Fibroblast of the conjunctiva (primary cell): ENCODE data around the gene PTF1A.

Source experiments
- DNase-seq: peaks from one replicate; pipeline ENCODE4 v3.0.0-alpha.2; 2010; ENCODE audit warnings: low read depth

Gene PTF1A, protein sequence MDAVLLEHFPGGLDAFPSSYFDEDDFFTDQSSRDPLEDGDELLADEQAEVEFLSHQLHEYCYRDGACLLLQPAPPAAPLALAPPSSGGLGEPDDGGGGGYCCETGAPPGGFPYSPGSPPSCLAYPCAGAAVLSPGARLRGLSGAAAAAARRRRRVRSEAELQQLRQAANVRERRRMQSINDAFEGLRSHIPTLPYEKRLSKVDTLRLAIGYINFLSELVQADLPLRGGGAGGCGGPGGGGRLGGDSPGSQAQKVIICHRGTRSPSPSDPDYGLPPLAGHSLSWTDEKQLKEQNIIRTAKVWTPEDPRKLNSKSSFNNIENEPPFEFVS

DNA sequence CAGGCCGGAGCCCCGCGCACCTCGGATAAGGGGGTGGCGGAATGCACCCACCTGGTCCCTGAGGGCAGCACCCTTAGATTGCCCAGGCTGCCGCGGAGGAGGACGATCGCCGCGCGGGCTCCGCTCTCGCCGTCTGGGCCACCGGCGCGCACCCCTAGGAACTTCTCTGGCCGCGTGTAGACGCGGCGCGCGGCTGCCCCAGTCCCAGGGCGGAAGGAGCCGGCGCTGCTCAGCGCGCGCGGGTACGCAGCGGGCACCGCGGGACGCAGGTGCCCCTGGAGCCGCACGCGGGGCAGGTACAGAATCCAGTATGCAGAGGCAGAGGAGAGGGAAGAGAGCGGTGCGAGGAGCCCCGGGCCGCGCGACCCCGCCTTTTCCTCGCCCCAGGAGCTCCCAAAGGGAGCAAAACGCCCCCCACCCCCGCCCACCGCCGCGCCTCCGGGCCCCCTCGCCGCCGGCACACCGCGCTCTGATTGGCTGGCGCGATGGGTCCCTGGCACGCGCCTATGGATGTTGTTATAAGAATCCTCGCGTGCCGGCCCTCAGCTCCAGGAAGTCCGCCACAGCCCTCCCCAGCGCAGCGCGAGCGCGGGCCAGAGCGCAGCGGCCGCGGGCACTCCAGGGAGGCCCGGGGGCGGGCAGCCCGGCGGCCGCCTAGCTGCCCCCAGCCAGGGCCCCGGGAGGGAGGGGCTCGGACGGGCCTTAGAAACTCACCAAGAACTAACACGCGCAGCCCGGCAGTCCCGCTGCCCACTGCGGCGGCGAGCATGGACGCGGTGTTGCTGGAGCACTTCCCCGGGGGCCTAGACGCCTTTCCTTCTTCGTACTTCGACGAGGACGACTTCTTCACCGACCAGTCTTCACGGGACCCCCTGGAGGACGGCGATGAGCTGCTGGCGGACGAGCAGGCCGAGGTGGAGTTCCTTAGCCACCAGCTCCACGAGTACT lies at the start of gene PTF1A:
TSS of gene PTF1A (plus strand) at position 549 of the 948 bp plus-strand sequence. CDS start at position 768, 219 bp downstream.
- no peak for DNase-seq

DNA sequence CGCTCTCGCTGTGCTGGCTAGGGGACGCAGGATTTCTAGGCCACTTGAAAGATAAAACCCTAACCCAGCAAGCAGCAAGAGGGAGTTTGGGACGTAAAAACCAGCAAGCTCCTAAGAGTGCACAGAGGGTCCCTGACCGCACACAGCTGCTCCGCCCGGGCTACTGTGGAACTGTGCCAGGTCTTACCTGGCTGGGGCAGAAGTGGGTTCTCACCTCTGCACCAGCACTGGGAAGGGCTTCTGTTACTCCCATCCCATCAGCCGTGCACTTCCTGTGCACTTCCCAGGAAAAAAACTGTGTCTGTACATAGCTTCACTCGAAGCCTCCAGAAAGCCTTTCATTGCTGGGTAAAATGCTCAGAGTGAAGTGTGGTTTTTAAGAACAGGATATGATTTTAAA lies 45.9 kb upstream of the PTF1A start:
- DNase-seq: no peak

DNA sequence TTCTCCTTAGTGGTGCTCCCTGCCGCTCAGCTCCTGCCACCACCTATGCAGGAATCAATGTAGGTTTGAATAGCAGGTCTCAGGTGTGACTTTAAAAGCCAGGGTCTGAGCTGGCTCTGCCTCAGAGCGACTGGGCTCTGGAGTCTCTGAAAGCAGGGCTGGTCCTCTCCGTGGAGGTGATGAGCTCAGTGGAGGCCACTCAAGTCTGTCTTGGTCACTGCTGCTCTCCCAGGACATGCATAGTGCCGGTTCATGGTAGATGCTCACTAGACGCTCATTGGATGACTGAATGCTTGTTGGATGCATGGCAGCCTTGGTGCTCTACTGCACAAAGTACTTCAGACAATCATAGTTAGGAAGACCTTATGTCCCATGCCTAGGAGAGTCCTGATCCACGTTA lies 45.1 kb upstream of the PTF1A start:
- no peak for DNase-seq

DNA sequence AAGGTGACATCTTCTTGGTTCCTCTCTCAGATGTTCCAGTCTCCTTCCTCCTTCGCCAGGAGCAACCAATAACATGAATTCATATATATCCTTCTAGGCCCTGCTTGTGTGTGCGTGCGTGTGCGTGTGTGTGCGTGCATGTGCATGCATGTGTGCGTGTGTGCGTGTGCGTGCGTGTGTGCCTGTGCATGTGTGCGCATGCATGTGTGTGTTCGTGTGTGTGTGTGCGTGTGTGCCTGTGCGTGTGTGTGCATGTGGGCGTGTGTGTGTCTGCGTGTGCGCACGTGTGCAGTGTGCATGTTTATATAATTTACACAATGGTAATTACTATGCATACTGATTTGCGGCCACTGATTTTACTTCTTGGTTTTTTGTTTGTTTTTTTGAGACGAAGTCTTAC lies 43.9 kb upstream of the PTF1A start:
- DNase-seq: no peak

DNA sequence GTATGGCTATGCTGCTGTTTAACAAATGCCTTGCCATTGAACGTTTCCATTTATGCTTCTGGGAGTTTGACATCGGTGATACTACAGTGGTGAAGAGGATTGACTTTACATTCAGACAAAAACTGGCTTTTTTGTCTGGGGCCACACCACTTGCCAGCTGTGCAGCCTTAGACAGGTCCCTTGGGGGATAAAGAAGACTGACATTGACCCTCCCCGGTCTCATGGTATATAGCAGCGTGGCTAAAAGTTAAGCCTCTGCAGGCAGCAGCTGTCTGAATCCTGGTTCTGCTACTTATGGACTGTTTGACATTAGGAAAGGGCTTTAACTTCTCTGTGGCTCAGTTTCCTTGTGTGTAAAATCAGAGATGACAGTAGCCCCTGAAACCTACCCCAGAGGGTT lies 42.0 kb upstream of the PTF1A start:
- no peak for DNase-seq

DNA sequence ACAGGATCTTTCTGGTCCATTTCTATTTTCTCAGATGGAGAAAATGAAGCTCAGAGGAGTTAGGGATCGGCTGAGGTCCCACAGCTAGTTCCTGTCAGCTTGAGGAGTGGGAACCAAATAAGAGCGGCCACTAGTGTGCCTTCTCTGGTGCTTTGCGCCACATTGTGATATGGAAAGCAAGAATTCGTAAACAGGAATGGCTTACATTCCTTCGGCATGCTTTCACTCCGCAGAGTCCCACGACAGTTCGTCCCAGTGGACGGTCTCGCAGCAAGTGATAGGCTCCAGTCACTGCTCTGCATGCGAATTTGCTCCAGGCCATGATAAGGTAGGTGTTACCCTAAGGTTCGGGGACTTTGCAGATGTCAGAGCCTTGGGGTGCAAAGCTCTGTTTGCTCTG lies 41.5 kb upstream of the PTF1A start:
- DNase-seq: no peak

DNA sequence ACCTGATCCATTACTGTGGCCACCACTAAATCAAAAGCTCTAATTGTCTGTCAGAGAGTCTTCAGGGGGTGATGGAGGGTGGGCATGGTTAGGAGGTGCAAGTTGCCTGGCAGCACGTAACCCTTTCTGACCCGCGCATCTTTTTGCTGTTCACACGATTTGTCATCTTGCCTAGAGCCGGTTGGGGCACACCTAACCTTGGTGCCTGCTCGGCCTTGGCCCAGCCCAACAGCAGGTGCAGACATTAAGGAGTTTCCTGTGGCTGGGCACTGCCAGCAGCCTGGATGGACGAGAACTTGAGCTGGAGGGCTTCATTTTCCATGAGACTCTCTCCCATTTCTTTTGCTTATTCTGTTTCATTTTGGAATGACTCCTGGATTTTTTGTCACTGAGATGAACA lies 41.0 kb upstream of the PTF1A start:
- no peak for DNase-seq

DNA sequence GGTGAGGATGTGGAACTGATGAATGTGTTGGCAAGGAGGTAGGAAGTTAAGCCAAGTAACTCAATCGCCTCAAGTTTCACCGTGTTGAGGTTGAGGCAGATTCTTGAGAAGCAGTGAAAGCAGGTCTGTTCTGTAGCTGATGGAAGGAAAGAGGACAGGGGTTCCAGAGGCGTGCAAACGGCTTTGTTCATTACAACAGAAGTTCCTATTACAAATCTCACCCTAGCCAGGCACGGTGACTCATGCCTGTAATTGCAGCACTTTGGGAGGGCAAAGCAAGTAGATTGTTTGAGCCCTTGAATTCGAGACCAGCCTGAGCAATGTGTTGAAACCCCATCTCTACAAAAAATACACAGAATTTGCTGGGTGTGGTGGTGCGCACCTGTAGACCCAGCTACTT lies 36.9 kb upstream of the PTF1A start:
- no peak for DNase-seq

DNA sequence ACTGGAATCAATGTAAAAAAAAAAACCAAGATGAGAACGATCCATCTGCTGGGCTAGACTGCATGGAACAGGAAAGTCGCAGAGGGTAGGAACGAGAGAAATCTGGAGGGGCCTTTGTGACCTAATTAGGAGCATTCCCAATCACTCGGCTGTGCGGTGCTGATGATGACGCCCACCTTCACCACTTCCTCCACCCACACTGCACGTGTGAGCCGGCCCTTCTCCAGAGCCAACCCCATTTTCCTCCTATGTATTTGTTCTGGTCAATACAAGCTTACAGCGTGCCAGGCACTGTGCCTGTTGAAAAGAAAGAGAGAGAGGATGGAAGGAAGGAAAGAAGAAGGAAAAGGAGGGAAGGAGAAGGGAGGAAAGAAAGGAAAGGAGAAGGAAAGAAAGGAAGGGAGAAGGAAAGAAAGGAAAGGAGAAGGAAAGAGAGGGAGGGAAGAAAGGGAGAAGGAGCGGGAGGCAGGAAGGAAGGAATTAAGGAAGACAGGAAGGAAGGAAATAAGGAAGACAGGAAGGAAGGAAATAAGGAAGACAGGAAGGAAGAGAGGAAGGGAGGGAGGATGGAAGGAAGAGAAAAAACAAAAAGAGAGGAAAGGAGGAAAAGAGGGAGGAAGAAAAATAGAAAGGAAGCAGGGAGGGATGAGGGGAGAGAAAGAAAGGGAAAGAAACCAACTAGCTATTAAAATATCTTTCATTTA lies 35.5 kb upstream of the PTF1A start:
- no peak for DNase-seq

DNA sequence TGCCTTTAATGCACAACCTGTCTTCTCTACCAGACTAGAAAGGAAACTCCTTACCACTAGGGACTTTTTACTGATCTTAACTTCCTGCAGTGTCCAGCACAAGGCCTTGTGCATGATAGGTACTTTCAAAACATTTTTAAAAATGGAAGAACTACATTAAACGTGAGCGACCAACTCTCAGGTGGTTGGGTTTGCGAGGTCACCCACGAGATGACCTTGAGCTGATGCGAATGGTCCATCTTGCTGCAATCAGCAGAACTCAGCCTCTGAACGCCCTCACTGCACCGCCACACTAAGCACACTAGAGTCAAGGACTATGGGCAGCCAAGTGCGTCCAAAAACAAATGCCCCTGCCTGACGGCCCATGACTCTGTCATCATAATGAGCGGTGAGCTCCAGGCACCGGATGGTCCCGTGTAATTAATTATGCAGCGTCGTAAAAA lies 34.9 kb upstream of the PTF1A start:
- DNase-seq: no peak

DNA sequence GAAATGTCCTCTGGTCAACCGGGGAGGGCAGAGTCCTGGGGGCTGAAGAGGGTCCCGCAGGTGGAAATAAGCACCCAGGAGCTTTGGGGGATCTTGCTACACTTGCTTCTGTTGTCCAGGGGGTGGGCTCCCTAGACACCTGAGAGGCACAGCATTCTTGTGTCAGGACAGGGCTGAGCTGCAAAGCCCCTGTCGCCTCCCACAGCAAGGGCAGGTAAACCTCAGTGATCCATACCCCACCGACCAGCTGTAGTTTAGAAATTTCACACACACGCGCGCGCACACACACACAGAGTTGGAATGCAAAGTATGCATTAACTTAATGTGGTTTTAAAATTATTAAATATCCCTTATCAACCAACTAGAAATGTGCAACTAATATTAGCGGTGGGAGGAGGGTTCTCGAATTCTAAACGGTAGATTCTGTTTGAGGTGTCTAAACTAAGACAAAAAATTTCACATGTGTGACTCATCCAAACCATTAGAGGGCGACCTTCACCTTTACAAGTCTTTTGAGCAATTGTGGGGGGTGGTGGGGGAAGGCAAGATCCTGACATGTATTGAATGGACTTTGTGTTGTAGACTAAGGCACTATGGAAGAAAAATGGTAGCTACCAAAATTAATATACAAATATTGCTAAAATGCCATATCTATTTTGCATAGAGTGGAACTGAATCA lies 34.3 kb upstream of the PTF1A start:
- DNase-seq: no peak

DNA sequence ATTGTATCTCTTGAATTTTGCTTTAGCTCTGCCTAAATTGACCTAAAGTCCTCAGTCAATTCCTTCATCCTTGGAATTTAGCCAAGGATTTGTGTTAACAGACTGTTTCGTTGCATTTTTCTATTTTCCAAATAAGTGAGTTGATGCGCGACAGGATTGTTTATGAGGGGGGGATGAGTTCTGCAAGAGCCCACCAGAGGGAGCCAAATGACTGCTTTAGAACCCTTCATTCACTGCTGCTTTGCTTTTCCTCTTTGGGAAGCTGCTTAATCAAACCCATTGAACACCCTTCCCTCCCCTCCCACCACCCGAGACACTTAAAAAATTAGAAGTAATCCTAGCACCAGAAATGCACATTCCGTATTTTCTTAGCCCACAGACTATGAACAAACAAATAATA lies 33.7 kb upstream of the PTF1A start:
- DNase-seq: peak; percentile 36

DNA sequence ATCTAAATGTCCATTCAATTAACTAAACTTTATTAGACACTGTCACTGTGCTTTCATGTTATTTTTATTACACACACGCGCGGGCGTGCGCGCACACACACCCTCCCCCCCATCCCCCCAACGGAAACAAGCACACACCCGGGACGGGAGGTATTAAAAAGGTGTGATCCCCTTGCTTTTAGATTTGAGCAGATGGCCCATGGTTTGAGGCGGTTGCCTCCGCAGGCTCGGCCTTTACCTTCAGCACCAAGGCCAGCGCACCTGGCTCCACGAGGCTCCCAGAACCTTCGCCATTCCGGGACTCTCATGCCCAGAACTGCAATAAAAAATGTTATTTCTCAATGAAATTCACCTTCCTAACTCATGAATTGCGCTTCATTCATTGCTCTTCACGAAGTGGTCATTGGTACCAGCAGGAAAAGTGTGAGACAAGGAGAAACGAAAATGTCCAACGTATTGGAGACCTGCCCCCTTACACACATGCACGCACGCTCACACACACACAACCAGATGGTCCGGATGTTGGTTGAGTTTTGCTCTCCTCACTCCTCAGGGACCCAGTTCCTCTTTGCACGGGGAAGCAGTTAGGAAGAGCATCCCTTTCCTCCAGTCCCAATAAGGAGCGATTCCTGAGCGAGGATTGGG lies 20.8 kb upstream of the PTF1A start:
- no peak for DNase-seq

DNA sequence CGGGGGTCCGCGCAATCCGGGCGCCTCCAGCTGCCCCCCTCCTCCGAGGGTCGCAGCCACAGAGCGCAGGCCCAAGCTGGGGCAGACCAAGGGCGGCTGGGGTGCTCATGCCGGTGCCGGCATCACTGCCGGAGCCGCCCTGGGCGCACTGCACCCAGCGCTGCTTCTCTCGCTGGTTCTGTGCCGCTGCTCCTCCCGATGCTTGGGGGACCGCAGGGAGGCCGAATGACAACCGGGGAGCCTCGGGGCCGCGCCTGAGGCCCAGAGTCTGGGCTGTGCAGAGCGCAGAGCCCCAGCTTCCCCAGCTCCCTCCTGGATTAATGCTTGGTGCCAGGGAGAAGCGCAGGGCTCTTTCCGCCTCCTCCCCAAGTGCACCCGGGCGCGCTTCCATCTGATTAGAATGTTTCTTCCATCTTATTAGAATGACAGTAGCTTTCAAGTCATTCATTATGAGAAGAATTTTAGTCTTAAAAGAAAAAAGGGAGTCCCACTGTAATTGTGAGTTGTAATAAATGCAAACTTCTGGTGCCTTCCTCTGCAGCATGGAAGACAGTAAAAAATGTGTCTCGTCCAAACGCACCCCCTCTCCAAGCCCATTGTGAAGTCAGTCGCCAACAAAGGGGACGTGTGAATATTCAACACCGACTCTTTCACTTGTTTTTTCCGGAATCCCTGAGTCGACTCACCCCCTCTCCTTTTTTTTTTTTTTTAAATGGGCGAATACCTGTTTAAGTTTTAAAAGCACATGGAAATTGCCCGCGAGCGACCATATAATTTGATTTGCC lies 19.5 kb upstream of the PTF1A start:
- no peak for DNase-seq

DNA sequence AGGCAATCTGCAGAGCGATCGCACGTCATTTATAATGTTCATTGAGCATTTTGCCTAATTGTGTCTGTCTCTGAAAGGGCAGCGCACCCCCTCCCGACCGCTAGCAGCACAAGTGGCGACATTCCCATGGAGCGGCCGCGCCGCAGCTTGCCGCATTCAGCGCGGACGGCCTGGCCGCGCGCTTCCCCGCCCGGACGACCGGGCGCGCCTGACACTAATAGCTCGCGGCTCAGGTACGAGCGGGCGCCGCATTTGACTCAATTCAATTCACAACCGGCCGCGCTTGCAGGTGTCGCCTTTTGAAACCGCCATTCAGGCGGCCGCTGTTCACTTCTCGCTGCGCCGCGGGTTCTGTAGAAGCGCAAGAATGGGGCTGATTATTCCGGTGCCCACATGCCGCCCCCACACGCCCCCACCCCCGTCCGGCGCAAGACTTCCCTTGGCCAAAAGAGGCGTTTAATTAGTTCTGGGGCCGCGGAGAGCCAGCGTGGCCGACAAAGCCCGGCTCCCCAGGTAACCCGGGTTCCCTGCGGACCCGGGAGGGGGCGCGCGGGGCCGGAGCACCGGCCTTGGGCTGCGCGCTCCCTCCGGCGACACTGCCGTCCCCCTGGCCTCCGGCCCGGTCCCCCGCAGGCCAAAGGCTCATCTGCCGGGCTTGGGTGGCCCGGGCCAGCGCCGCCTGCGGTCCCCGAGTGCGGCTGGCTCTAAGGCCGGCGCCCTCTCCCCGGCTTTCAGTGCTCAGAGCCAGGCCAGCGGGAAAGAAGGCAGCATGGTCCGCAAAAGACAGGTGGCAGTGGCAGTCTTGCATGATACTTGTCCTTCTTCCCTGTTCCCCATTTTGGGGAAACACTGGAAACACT lies 18.7 kb upstream of the PTF1A start:
- no peak for DNase-seq

DNA sequence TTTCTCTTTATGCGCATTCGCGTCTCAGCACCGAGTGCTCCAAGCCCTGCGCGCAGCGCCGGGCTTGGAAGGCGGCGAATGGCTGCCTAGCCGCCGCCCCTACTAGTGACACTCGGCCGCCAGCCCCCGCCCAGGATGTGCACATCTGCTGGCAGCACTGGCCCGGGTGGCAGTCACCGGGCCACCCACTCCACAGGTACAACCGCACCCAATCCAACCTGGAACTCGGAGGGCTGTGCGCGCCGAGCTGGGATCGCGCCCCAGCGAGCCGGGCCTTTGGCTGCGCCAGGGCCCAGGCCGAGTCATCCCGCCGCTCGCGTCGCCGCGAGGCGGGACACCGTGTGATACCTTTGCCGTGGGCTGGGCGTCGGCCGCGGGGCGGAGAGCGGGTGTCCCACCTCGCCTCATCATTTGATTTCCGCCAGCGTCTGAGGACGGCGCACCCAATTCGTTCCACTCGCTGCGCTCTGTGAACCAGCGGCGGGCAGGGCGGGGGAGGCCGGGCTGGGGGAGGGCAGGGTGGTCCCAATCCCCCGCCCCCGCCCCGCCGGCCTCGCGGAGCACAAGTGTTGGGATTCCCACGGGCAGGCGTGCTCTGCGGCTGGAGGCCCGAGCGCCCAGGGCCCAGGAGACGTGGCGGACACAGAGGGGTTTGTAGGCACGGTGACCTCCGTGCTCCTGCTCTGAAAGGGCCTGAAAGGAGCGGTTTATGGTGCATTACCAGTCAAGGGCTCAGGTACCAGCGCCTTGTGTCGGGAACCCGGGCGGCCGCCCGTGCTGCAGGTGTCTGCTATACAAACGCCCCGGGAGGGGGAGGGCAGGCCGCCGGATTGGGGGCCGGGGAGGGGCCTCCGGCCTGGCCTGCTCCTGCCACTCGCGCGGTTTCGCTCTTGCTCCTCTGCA lies 17.8 kb upstream of the PTF1A start:
- no peak for DNase-seq

DNA sequence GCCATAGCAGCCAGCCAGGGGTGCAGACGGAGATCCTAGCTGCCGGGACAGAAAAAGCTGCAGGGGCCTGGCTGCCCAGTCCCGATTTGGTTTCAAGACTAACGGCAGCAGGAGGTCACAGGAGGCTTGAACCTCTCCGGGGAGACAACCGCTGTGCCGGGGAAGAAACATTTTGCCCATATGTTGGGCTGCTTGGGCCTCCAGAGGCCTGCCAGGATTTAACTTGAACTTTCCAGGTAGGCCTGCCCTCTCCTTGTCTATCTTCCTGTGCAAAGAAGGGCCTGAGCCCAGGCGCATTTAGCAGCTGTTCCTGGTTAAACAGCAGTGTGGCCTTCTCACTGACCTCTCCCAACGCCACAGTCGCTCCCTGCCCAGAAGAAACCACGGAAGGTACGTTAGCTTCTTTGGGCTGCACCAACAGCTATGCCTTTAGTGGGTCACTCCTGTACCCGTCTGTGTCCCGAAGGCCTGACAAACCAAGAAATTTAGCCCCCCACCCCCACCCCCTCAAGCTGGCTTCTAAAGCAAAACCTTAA lies 17.1 kb upstream of the PTF1A start:
- DNase-seq: no peak

DNA sequence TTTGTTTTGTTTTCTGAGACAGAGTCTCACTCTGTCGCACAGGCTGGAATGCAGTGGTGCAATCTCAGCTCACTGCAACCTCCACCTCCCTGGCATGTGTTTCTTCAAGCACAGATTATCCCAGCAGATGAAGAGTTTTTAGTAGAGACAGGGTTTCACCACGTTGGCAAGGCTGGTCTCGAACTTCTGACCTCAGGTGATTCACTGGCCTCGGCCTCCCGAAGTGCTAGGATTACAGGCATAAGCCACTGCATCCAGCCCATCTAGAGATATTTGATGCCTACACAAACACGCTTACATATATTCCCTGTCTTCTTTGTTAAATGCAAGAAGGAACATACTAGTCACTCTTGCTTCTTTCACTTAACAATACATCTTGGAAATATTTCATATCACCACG lies 5.9 kb upstream of the PTF1A start:
- DNase-seq: no peak
